DOHH2 (cell line): ENCODE results near the gene SERP1.

Experiments used
- H3F3A ChIP-seq: fragments of 200-600 bp; sonication (generic), shearing (Covaris generic); 2 replicates; pipeline ENCODE4 v1.6.0; 2016; ENCODE audit warnings: antibody characterized with exemption, mild to moderate bottlenecking; ENCODE audit not compliant: control insufficient read depth, insufficient read depth
- H3K27ac ChIP-seq: fragments of 200-600 bp; sonication (generic); 2 replicates; pipeline ENCODE4 v1.5.1; 2014; ENCODE audit warnings: low read depth, mild to moderate bottlenecking, low read length, moderate library complexity
- H3K27me3 ChIP-seq: fragments of 200-600 bp; sonication (generic); 2 replicates; pipeline ENCODE4 v1.6.1; 2014; ENCODE audit warnings: mild to moderate bottlenecking, low read length, mixed read lengths; ENCODE audit not compliant: control insufficient read depth
- H3K36me3 ChIP-seq: fragments of 200-600 bp; sonication (generic); 2 replicates; pipeline ENCODE4 v1.6.1; 2014; ENCODE audit warnings: mild to moderate bottlenecking, low read length, moderate library complexity, mixed read lengths; ENCODE audit not compliant: control insufficient read depth
- H3K4me1 ChIP-seq: fragments of 200-600 bp; sonication (generic); 2 replicates; pipeline ENCODE4 v1.6.1; 2014; ENCODE audit warnings: mild to moderate bottlenecking, low read length, mixed read lengths; ENCODE audit not compliant: control insufficient read depth
- H3K4me2 ChIP-seq: fragments of 200-600 bp; sonication (generic); 2 replicates; pipeline ENCODE4 v1.6.0; 2014; ENCODE audit warnings: mild to moderate bottlenecking, low read length, moderate library complexity
- H3K4me3 ChIP-seq: fragments of 200-600 bp; sonication (generic); 2 replicates; pipeline ENCODE4 v1.5.1; 2014; ENCODE audit warnings: mild to moderate bottlenecking, low read length, mixed read lengths
- H3K79me2 ChIP-seq: fragments of 200-600 bp; sonication (generic); 2 replicates; pipeline ENCODE4 v1.6.1; 2014; ENCODE audit warnings: mild to moderate bottlenecking, low read length, mixed read lengths; ENCODE audit not compliant: control insufficient read depth
- H3K9me2 ChIP-seq: fragments of 200-600 bp; sonication (generic); replicated peaks from 2 replicates; pipeline ENCODE4 v1.6.1; 2014; ENCODE audit warnings: mild to moderate bottlenecking, low read length, mixed read lengths; ENCODE audit not compliant: control insufficient read depth
- H3K9me3 ChIP-seq: fragments of 200-600 bp; sonication (generic); 2 replicates; pipeline ENCODE4 v1.6.1; 2014; ENCODE audit warnings: antibody characterized with exemption, low read length, mixed read lengths; ENCODE audit not compliant: control insufficient read depth, insufficient read depth
- H4K20me1 ChIP-seq: fragments of 200-600 bp; sonication (generic); 2 replicates; pipeline ENCODE4 v1.6.0; 2014; ENCODE audit warnings: low read depth, mild to moderate bottlenecking, antibody characterized with exemption, low read length, moderate library complexity; ENCODE audit not compliant: control insufficient read depth, insufficient read depth
- EZH2phosphoT487 ChIP-seq: fragments of 200-600 bp; sonication (generic); IDR thresholded peaks from 2 replicates; pipeline ENCODE4 v1.6.1; 2017; ENCODE audit warnings: borderline replicate concordance, mild to moderate bottlenecking, antibody characterized with exemption, low read length, moderate library complexity, mixed read lengths
- TF ChIP-seq, protein P1 (sequence below): fragments of 200-600 bp; sonication (generic); IDR thresholded peaks from one replicate; pipeline ENCODE4 v1.5.1; 2014; ENCODE audit warnings: antibody characterized with exemption, mild to moderate bottlenecking, low read depth, low read length; ENCODE audit not compliant: poor library complexity, severe bottlenecking

SERP1 gene

DNA sequence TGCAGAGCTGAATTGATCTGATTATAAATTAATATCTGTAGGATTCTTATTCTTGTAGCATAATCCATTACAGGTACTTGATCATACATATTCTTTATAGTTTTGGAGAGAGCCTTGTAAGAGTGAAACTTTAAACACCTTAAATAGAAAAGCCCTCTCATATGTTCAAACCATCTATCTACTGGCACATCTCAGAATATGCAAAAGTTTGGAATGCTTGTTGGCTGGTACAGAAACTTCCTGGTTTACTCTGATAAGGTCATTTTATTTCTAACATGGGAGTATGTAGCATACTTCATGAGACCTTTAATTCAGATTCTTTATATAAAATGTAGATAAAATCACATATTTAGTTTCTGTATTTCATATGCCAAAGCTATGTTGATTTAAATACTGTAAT lies 34.9 kb upstream of the SERP1 start:
- H3K36me3 ChIP-seq, result peaks cover 88% of the 10 kb centered on the region
- TF ChIP-seq, protein P1, sequence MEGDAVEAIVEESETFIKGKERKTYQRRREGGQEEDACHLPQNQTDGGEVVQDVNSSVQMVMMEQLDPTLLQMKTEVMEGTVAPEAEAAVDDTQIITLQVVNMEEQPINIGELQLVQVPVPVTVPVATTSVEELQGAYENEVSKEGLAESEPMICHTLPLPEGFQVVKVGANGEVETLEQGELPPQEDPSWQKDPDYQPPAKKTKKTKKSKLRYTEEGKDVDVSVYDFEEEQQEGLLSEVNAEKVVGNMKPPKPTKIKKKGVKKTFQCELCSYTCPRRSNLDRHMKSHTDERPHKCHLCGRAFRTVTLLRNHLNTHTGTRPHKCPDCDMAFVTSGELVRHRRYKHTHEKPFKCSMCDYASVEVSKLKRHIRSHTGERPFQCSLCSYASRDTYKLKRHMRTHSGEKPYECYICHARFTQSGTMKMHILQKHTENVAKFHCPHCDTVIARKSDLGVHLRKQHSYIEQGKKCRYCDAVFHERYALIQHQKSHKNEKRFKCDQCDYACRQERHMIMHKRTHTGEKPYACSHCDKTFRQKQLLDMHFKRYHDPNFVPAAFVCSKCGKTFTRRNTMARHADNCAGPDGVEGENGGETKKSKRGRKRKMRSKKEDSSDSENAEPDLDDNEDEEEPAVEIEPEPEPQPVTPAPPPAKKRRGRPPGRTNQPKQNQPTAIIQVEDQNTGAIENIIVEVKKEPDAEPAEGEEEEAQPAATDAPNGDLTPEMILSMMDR, result no peak
- TF ChIP-seq EZH2phosphoT487, result no peak
- H4K20me1 ChIP-seq, result no peaks in the 10 kb centered on the region
- H3K9me2 ChIP-seq, result no peaks in the 10 kb centered on the region
- H3K27ac ChIP-seq, result no peak overlapping the region
- no peak overlapping the region for H3K4me3 ChIP-seq
- no peak overlapping the region for H3K4me2 ChIP-seq
- H3K27me3 ChIP-seq, result no peaks in the 10 kb centered on the region
- H3K9me3 ChIP-seq, result no peaks in the 10 kb centered on the region
- H3K79me2 ChIP-seq, result peaks cover 63% of the 10 kb centered on the region
- H3F3A ChIP-seq, result peaks cover 3% of the 10 kb centered on the region; the same call in 1 of the 2 replicates
- H3K4me1 ChIP-seq, result no peaks in the 10 kb centered on the region

DNA sequence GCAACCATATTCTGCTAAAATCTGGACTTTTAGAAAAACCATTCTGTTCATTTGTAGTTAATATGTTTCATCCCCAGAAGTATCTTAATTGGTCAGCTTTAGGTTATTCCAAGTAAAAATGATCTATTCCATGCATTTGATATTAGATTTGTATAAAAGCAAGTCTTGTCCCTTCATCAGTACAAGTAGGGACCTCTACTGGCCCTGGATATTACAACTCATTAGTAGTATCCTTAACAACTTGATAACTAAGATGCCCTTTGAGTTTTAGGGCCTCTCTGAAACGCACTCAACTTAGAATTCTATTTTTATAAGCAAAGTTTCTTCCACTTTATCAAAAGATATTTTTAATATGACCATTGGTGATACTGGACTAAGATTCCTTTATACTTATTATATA lies 31.6 kb upstream of the SERP1 start:
- H3K27ac ChIP-seq, result no peak overlapping the region
- no peaks in the 10 kb centered on the region; the same call in 1 of the 2 replicates for H4K20me1 ChIP-seq
- H3K9me3 ChIP-seq, result no peaks in the 10 kb centered on the region
- H3K4me3 ChIP-seq, result no peak overlapping the region
- TF ChIP-seq EZH2phosphoT487, result no peak
- TF ChIP-seq, protein P1, result peak; percentile 15
- H3K36me3 ChIP-seq, result peaks cover 83% of the 10 kb centered on the region
- H3K4me1 ChIP-seq, result peaks cover 7% of the 10 kb centered on the region
- peaks cover 12% of the 10 kb centered on the region for H3F3A ChIP-seq
- H3K9me2 ChIP-seq, result no peaks in the 10 kb centered on the region
- no peaks in the 10 kb centered on the region for H3K27me3 ChIP-seq
- no peak overlapping the region for H3K4me2 ChIP-seq
- peaks cover 50% of the 10 kb centered on the region for H3K79me2 ChIP-seq

DNA sequence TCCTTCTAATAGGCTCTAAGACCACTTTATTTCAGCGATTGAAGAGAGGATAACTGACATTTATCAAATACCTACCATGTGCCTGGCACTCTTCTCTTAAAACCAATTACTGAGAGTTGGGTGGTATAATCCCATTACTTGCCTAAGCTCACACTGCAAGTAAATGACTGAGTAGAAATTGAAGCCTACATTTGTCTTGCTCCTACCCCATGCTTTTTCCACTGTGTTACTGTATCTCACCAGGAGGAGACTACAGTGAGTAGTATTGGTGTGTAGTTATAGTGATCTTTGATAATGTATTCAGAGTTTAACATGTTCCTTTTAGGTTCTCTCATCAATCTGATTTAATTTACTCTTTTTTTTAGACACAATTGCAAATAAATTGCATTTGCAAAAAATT lies 21.0 kb upstream of the SERP1 start:
- no peak overlapping the region for H3K4me3 ChIP-seq
- H3K36me3 ChIP-seq, result peaks cover 89% of the 10 kb centered on the region
- H3K4me1 ChIP-seq, result no peaks in the 10 kb centered on the region
- no peaks in the 10 kb centered on the region for H3K27me3 ChIP-seq
- no peak overlapping the region for H3K27ac ChIP-seq
- H3K4me2 ChIP-seq, result no peak overlapping the region
- no peak for TF ChIP-seq EZH2phosphoT487
- TF ChIP-seq, protein P1, result no peak
- H3K9me2 ChIP-seq, result no peaks in the 10 kb centered on the region
- peaks cover 10% of the 10 kb centered on the region for H3K79me2 ChIP-seq
- H3K9me3 ChIP-seq, result no peaks in the 10 kb centered on the region
- 0 out of 2 replicates have a peak, but pooled peaks cover 8% of the 10 kb centered on the region for H3F3A ChIP-seq
- H4K20me1 ChIP-seq, result no peaks in the 10 kb centered on the region
